Skeletal muscle tissue (tissue), 4 donors: ENCODE data around the gene ITPA. TPM values are rescaled to one million over a fixed set of nuclear protein-coding genes. Genes with fewer than 3 reads are reported as not detected.
A peak's percentile ranks its signal among the peaks of the same experiment; 100 is the strongest.

Experiments
- H3K27ac ChIP-seq: one replicate; pipeline ENCODE4 v1.7.0; 2013; ENCODE audit warnings: mild to moderate bottlenecking, low read depth, low read length, inconsistent platforms
- H3K27me3 ChIP-seq, 3 donors: one replicate each; pipeline ENCODE4 v1.7.0; 2013; ENCODE audit warnings: low read length in 3 of 3; ENCODE audit not compliant: control insufficient read depth in 3 of 3, insufficient read depth in 3 of 3
- H3K36me3 ChIP-seq, 3 donors: one replicate each; pipeline ENCODE4 v1.7.0; 2013; ENCODE audit warnings: low read length in 3 of 3; ENCODE audit not compliant: control insufficient read depth in 3 of 3, insufficient read depth in 3 of 3
- H3K4me1 ChIP-seq, 3 donors: one replicate each; pipeline ENCODE4 v1.7.0; 2013; ENCODE audit warnings: low read length in 3 of 3, mild to moderate bottlenecking in 3 of 3; ENCODE audit not compliant: control insufficient read depth in 3 of 3, insufficient read depth in 3 of 3
- H3K4me3 ChIP-seq, 3 donors: one replicate each; pipeline ENCODE4 v1.7.0; 2013; ENCODE audit warnings: low read length in 3 of 3
- H3K9ac ChIP-seq, 3 donors: one replicate each; pipeline ENCODE4 v1.7.0; 2013; ENCODE audit warnings: low read length in 3 of 3, mild to moderate bottlenecking in 3 of 3, moderate library complexity in 2 of 3, low read depth in 1 of 3
- H3K9me3 ChIP-seq, 3 donors: one replicate each; pipeline ENCODE4 v1.7.0; 2013; ENCODE audit warnings: low read length in 3 of 3; ENCODE audit not compliant: control insufficient read depth in 3 of 3
- total RNA-seq: library from RNA; depleted of rRNA; stranded (reverse); fragments of >200 nt; gene quantifications from one replicate; pipeline ENCODE4 v1.2.3, GENCODE V29; 2014
- donor health status: Osteomylitis.

ITPA gene
- total RNA-seq, 1 donor from 2014 or later, result 42.8 TPM

GRCh38 chr20:3235666-3236324 is 26.5 kb downstream of the ITPA start:
- Histone ChIP-seq H3K27me3 (peaks cover 25 to 55% (median 38%) of the 10 kb centered on the region in 3 donors), H3K4me3 (no peak overlapping the region), H3K9me3 (no peaks in the 10 kb centered on the region), H3K4me1 (peaks cover 9 to 16% (median 10%) of the 10 kb centered on the region in 3 donors), H3K36me3 (no peaks in the 10 kb centered on the region), H3K27ac (no peak overlapping the region), H3K9ac (no peak overlapping the region)

GRCh38 chr20:3237011-3237957 is 28.0 kb downstream of the ITPA start:
- Histone ChIP-seq H3K9ac (no peak overlapping the region), H3K36me3 (no peaks in the 10 kb centered on the region), H3K27me3 (peaks cover 25 to 59% (median 42%) of the 10 kb centered on the region in 3 donors), H3K9me3 (no peaks in the 10 kb centered on the region), H3K27ac (no peak overlapping the region), H3K4me1 (peaks cover 9 to 16% (median 10%) of the 10 kb centered on the region in 3 donors), H3K4me3 (no peak overlapping the region)

GRCh38 chr20:3237958-3238615 is 28.8 kb downstream of the ITPA start:
- H3K4me3 ChIP-seq, result peak overlapping the region; percentile 30 to 70 (median 70)
- peaks cover 9 to 16% (median 10%) of the 10 kb centered on the region in 3 donors for H3K4me1 ChIP-seq
- H3K27me3 ChIP-seq, result peaks cover 25 to 59% (median 42%) of the 10 kb centered on the region in 3 donors
- H3K9me3 ChIP-seq, result no peaks in the 10 kb centered on the region
- peak overlapping the region in 1 of 3 donors; percentile 68 for H3K9ac ChIP-seq
- no peak overlapping the region for H3K27ac ChIP-seq
- H3K36me3 ChIP-seq, result no peaks in the 10 kb centered on the region

- peak overlapping the region; percentile 30 to 70 (median 70) for H3K4me3 ChIP-seq
- H3K9ac ChIP-seq, result peak overlapping the region in 2 of 3 donors; percentile 53 to 68
- H3K4me1 ChIP-seq, result peaks cover 9 to 16% (median 10%) of the 10 kb centered on the region in 3 donors
- no peaks in the 10 kb centered on the region for H3K9me3 ChIP-seq
- H3K27me3 ChIP-seq, result peaks cover 25 to 59% (median 42%) of the 10 kb centered on the region in 3 donors
- H3K36me3 ChIP-seq, result no peaks in the 10 kb centered on the region
- no peak overlapping the region for H3K27ac ChIP-seq
These were observed 29.3 kb downstream of the ITPA start for GRCh38 chr20:3238616-3239025.

DNA sequence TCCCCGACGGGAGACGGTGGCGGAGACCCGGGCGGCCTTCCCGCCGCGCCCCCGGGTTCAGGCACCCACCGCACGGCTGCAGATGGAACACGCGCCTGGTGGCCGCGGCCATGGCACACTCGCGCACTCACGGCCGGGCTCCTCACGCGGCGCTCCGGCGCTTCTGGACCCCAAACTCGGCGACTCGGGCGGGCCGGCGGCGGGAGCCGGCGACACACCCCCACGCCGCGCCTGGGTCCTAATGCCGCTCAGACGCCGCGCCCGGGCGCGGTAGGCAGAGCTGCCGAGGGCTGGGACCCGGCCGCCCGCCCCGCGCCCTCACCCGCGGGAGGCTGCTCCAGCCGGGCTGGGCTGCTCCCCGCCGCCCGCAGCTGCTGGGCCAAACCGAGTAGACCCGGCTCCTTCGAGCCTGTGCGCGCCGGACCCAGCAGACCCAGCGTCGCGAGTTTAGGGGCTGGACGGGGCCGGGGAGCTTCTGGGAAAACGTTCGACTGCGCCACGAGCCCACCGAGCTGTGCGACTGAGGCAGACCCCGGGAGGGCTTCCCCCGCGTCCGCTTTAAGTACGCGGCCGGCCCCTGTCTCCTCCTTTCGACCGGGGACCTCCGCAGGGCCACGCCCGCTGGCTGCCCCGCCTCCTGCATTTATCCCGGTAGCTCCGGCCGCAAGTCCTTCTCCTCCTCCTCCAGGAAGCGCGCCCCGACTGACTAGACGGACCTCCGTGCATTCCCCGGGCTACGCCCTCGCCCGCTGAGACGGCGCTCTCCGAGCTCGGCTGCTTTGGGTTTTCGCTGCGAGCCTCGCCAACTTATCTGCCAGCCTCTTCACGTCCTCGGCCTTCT is 29.9 kb downstream of the ITPA start, which contains the start of gene SLC4A11:
Gene SLC4A11, minus strand, starts transcription at position 165 of the 841 bp plus-strand sequence. Its CDS starts 53 bp downstream, at position 112.
- no peaks in the 10 kb centered on the region for H3K9me3 ChIP-seq
- peaks cover 25 to 62% (median 42%) of the 10 kb centered on the region in 3 donors for H3K27me3 ChIP-seq
- peak within 1 kb of the TSS; percentile 43 to 69 (median 53) for H3K9ac ChIP-seq
- peak within 1 kb of the TSS; percentile 33 for H3K27ac ChIP-seq
- H3K4me3 ChIP-seq, result peak within 1 kb of the TSS; percentile 60 to 70 (median 70)
- H3K36me3 ChIP-seq, result no peaks in the 10 kb centered on the region
- H3K4me1 ChIP-seq, result peaks cover 9 to 16% (median 10%) of the 10 kb centered on the region in 3 donors

GRCh38 chr20:3239867-3240775 is 30.8 kb downstream of the ITPA start:
- Histone ChIP-seq H3K9me3 (no peaks in the 10 kb centered on the region), H3K4me3 (peak overlapping the region; percentile 60 to 70 (median 70)), H3K27me3 (peaks cover 22 to 60% (median 38%) of the 10 kb centered on the region in 3 donors), H3K27ac (peak overlapping the region; percentile 33), H3K36me3 (no peaks in the 10 kb centered on the region), H3K9ac (peak overlapping the region; percentile 38 to 69 (median 43)), H3K4me1 (peaks cover 9 to 16% (median 10%) of the 10 kb centered on the region in 3 donors)

- Histone ChIP-seq H3K9ac (no peak overlapping the region), H3K36me3 (no peaks in the 10 kb centered on the region), H3K27me3 (peaks cover 16 to 53% (median 38%) of the 10 kb centered on the region in 3 donors), H3K9me3 (no peaks in the 10 kb centered on the region), H3K4me3 (no peak overlapping the region), H3K27ac (no peak overlapping the region), H3K4me1 (peaks cover 9 to 16% (median 10%) of the 10 kb centered on the region in 3 donors)
These were observed 31.6 kb downstream of the ITPA start for GRCh38 chr20:3240776-3241363.

- Histone ChIP-seq H3K9me3 (no peaks in the 10 kb centered on the region), H3K4me3 (no peak overlapping the region), H3K27ac (no peak overlapping the region), H3K27me3 (peaks cover 13 to 44% (median 31%) of the 10 kb centered on the region in 3 donors), H3K9ac (no peak overlapping the region), H3K36me3 (no peaks in the 10 kb centered on the region), H3K4me1 (peaks cover 9 to 16% (median 10%) of the 10 kb centered on the region in 3 donors)
These were observed 32.9 kb downstream of the ITPA start for GRCh38 chr20:3242172-3242692.
